ENCODE measurements around the gene CHPF. TPM values are rescaled to one million over a fixed set of nuclear protein-coding genes. Genes with fewer than 3 reads are reported as not detected.

The CHPF gene
- total and polyA plus RNA-seq, 2 donors (not counting 1 experiment from before 2014, with no cell fraction given): 1.3 to 5.2 TPM

DNA sequence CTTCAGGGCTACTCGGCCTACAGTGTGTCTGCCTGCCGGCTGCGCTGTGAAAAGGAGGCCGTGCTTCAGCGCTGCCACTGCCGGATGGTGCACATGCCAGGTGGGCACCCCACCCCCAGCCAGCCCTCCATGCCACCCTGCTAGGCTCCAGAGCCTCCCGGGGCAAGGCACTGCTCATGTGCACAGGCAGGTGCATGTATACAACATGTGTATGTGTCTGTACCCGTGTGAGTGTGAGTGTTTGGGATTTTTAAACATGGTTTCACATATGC is 11.3 kb downstream of the CHPF start:
- no peak overlapping the region for H3K4me3 Mint-ChIP-seq
- H3K4me1 Mint-ChIP-seq: peaks cover 3% of the 10 kb centered on the region
- Histone ChIP-seq H3K4me3 (ENCODE audit: control extremely low read depth in 1 of 5, extremely low read depth in 1 of 5, insufficient read depth in 1 of 5, low read depth in 2 of 5, low read length in 4 of 5) (no peak overlapping the region), H3K4me2 (replicated peaks; ENCODE audit: low read depth, low read length, poor library complexity, severe bottlenecking) (no peak overlapping the region), H3K9ac (ENCODE audit: low read length) (no peak overlapping the region), H3K27ac (ENCODE audit: low read length in 2 of 2) (no peak overlapping the region), H3K27me3 (replicated peaks in 1 of 4; ENCODE audit: control extremely low read depth in 1 of 4, control insufficient read depth in 3 of 4, insufficient read depth in 4 of 4, low read length in 3 of 4) (peaks cover 0 to 52% (median 18%) of the 10 kb centered on the region in 4 experiments), H4K20me1 (ENCODE audit: control insufficient read depth, insufficient read depth, low read length, poor library complexity, severe bottlenecking) (no peaks in the 10 kb centered on the region), H3K4me1 (ENCODE audit: control insufficient read depth in 2 of 2, insufficient read depth in 2 of 2, low read length in 2 of 2) (peaks cover 4 to 5% of the 10 kb centered on the region in 2 donors), H3K9me3 (ENCODE audit: control extremely low read depth in 1 of 3, control insufficient read depth in 2 of 3, insufficient read depth in 1 of 3, low read length in 2 of 3) (no peaks in the 10 kb centered on the region), H3K36me3 (replicated peaks in 1 of 2; ENCODE audit: control extremely low read depth in 1 of 2, control insufficient read depth in 1 of 2, extremely low read depth in 1 of 2, insufficient read depth in 2 of 2, low read length in 1 of 2) (no peaks in the 10 kb centered on the region), H2AFZ (ENCODE audit: insufficient read depth, low read depth, low read length, poor library complexity, severe bottlenecking) (no peak overlapping the region), H3K79me2 (ENCODE audit: control insufficient read depth, insufficient read depth, low read length) (no peaks in the 10 kb centered on the region)
- intact Hi-C loops (cut with micrococcal nuclease): no loop called here
- ChIA-PET CTCF (interaction anchor here (0.9 to 8.8 kb wide), 4 partner anchors 9 to 72 kb away, joined by 3 to 146 read pairs (median 63); partner anchors contain the start of gene GMPPA), POLR2A (no interaction called here)
- H3K27ac Mint-ChIP-seq: no peak overlapping the region
- no peaks in the 10 kb centered on the region for H3K9me3 Mint-ChIP-seq (ENCODE audit: insufficient read depth)
- H3K27me3 Mint-ChIP-seq: peaks cover 57% of the 10 kb centered on the region
- WGBS (ENCODE audit: insufficient coverage): 92% methylated on average over 7 of the region's 8 CpGs
- no peak for TF ChIP-seq EZH2 (IDR thresholded peaks at IDR 0.05; ENCODE audit: borderline replicate concordance, insufficient read depth, low read depth, low read length, poor library complexity, severe bottlenecking)
- TF ChIP-seq, protein P1, sequence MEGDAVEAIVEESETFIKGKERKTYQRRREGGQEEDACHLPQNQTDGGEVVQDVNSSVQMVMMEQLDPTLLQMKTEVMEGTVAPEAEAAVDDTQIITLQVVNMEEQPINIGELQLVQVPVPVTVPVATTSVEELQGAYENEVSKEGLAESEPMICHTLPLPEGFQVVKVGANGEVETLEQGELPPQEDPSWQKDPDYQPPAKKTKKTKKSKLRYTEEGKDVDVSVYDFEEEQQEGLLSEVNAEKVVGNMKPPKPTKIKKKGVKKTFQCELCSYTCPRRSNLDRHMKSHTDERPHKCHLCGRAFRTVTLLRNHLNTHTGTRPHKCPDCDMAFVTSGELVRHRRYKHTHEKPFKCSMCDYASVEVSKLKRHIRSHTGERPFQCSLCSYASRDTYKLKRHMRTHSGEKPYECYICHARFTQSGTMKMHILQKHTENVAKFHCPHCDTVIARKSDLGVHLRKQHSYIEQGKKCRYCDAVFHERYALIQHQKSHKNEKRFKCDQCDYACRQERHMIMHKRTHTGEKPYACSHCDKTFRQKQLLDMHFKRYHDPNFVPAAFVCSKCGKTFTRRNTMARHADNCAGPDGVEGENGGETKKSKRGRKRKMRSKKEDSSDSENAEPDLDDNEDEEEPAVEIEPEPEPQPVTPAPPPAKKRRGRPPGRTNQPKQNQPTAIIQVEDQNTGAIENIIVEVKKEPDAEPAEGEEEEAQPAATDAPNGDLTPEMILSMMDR (IDR thresholded peaks at IDR 0.05): no peak
- ATAC-seq (ENCODE audit: low read depth): no peak
- DNase-seq: no peak

DNA sequence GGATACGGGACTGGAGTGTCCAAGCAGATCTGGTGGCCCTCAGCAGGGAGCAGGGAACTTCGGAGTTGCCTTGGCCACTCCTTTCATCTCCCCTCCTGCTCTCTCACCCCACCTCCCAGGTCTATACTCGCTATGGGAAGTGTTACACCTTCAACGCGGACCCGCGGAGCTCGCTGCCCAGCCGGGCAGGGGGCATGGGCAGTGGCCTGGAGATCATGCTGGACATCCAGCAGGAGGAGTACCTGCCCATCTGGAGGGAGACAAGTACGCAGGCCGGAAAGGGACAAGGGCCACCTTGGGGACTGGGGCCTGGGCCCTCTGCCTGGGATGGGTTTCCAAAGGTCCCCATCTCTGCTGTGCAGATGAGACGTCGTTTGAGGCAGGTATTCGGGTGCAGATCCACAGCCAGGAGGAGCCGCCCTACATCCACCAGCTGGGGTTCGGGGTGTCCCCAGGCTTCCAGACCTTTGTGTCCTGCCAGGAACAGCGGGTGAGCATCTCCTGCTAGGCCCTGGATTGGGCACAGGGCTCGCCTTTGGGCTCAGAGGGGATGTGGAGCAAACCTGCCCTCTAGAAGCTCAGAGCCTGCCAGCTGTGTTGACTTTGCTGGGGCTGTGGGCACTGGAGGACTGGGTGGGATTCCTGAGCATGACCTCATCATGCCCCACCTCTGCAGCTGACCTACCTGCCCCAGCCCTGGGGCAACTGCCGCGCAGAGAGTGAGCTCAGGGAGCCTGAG is 11.8 kb downstream of the CHPF start:
- Mint-ChIP-seq H3K4me3 (no peak overlapping the region), H3K4me1 (peaks cover 3% of the 10 kb centered on the region), H3K27ac (no peak overlapping the region), H3K27me3 (peaks cover 60% of the 10 kb centered on the region), H3K9me3 (ENCODE audit: insufficient read depth) (no peaks in the 10 kb centered on the region)
- intact Hi-C loops (cut with micrococcal nuclease): no loop called here
- 78% methylated on average over 14 of the region's 20 CpGs for WGBS (ENCODE audit: insufficient coverage)
- H2AFZ ChIP-seq (ENCODE audit: insufficient read depth, low read depth, low read length, poor library complexity, severe bottlenecking): no peak overlapping the region
- TF ChIP-seq, protein P1 (IDR thresholded peaks at IDR 0.05): no peak
- no peak for TF ChIP-seq EZH2 (IDR thresholded peaks at IDR 0.05; ENCODE audit: borderline replicate concordance, insufficient read depth, low read depth, low read length, poor library complexity, severe bottlenecking)
- H3K4me2 ChIP-seq (replicated peaks; ENCODE audit: low read depth, low read length, poor library complexity, severe bottlenecking): no peak overlapping the region
- peaks cover 4 to 5% of the 10 kb centered on the region in 2 donors for H3K4me1 ChIP-seq (ENCODE audit: control insufficient read depth in 2 of 2, insufficient read depth in 2 of 2, low read length in 2 of 2)
- ChIA-PET POLR2A (no interaction called here), CTCF (interaction anchor here (0.8 to 8.8 kb wide), 11 partner anchors 9 to 473 kb away, joined by 3 to 146 read pairs (median 10); partner anchors contain the start of gene GMPPA)
- H3K9ac ChIP-seq (ENCODE audit: low read length): no peak overlapping the region
- H3K79me2 ChIP-seq (ENCODE audit: control insufficient read depth, insufficient read depth, low read length): no peaks in the 10 kb centered on the region
- H3K36me3 ChIP-seq (replicated peaks in 1 of 2; ENCODE audit: control extremely low read depth in 1 of 2, control insufficient read depth in 1 of 2, extremely low read depth in 1 of 2, insufficient read depth in 2 of 2, low read length in 1 of 2): no peaks in the 10 kb centered on the region
- ATAC-seq (ENCODE audit: low read depth) (no peak), DNase-seq (no peak)
- H4K20me1 ChIP-seq (ENCODE audit: control insufficient read depth, insufficient read depth, low read length, poor library complexity, severe bottlenecking): no peaks in the 10 kb centered on the region
- H3K27ac ChIP-seq (ENCODE audit: low read length in 2 of 2): no peak overlapping the region
- H3K27me3 ChIP-seq (replicated peaks in 1 of 4; ENCODE audit: control extremely low read depth in 1 of 4, control insufficient read depth in 3 of 4, insufficient read depth in 4 of 4, low read length in 3 of 4): peaks cover 0 to 54% (median 18%) of the 10 kb centered on the region in 4 experiments
- H3K4me3 ChIP-seq (ENCODE audit: control extremely low read depth in 1 of 5, extremely low read depth in 1 of 5, insufficient read depth in 1 of 5, low read depth in 2 of 5, low read length in 4 of 5): no peak overlapping the region
- H3K9me3 ChIP-seq (ENCODE audit: control extremely low read depth in 1 of 3, control insufficient read depth in 2 of 3, insufficient read depth in 1 of 3, low read length in 2 of 3): no peaks in the 10 kb centered on the region

Data from B cell (primary cell).